K562 (cell line): ENCODE data around the gene TNFRSF11A. TPM values are rescaled to one million over a fixed set of nuclear protein-coding genes. Genes with fewer than 3 reads are reported as not detected.

Source experiments
- ATAC-seq: fragments of 200-7000 bp; cut with Tn5 transposase; 3 replicates; pipeline ENCODE4 v1.9.1; 2020; ENCODE audit warnings: moderate library complexity
- BruUV-seq: library from RNA; stranded (reverse); fragments of 400-500 nt; replicated peaks from 2 replicates; lab custom pipeline; 2021; lab: Mats Ljungman, UMichigan
- CTCF ChIA-PET: fragments of 300-600 bp; formaldehyde crosslinking; extraction: SDS; loops from one replicate; lab custom pipeline; 2021; ENCODE audit warnings: low intra/inter-chr PET ratio; lab: Yijun Ruan, JAX
- POLR2A ChIA-PET: fragments of 300-600, 350-650 bp; sonication (Branson Sonifier 250); formaldehyde crosslinking; extraction: SDS; loops from one replicate; lab custom pipeline; 2021; ENCODE audit warnings: antibody characterized with exemption, inconsistent platforms; lab: Yijun Ruan, JAX
- DNase-seq, 4 experiments: peaks; one replicate each; pipeline versions ENCODE4 v3.0.0 to v3.0.0-alpha.2; 2011 to 2018; ENCODE audit warnings: low spot score in 3 of 4, mixed read lengths in 3 of 4; ENCODE audit errors: extremely low read depth in 1 of 4
- FAIRE-seq: peaks from 2 replicates; lab custom pipeline; 2011; peaks lifted over from hg19 to GRCh38; lab: Jason Lieb, UNC
- H2AFZ ChIP-seq: 2 replicates; pipeline ENCODE4 v1.6.0; 2011; ENCODE audit warnings: low read depth, low read length, control low read depth, inconsistent platforms
- H3K27ac ChIP-seq: fragments of 200-600 bp; 3 replicates; pipeline ENCODE4 v1.8.0; 2011; ENCODE audit warnings: low read depth, mild to moderate bottlenecking, control low read depth, inconsistent platforms, low read length, moderate library complexity, mixed read lengths; ENCODE audit errors: extremely low read depth
- H3K27me3 ChIP-seq, 2 experiments: fragments of 300-600 bp in 1 of 2; 2 replicates in 1 of 2; 3 replicates in 1 of 2; pipeline versions ENCODE4 v1.6.0 to v1.8.0; 2011; ENCODE audit warnings: inconsistent platforms in 2 of 2, low read length in 2 of 2, mild to moderate bottlenecking in 1 of 2, mixed read lengths in 1 of 2, moderate library complexity in 1 of 2; ENCODE audit not compliant: control insufficient read depth in 2 of 2, insufficient read depth in 2 of 2
- H3K36me3 ChIP-seq: fragments of 300-600 bp; 3 replicates; pipeline ENCODE4 v1.8.0; 2011; ENCODE audit warnings: mild to moderate bottlenecking, low read length, inconsistent platforms; ENCODE audit not compliant: control insufficient read depth, insufficient read depth
- H3K4me1 ChIP-seq, 2 experiments: fragments of 200-600 bp in 1 of 2; replicated peaks in 1 of 2; 2 replicates in 1 of 2; 3 replicates in 1 of 2; pipeline versions ENCODE4 v1.5.1 to v1.8.0; 2011; ENCODE audit warnings: inconsistent platforms in 2 of 2, low read length in 2 of 2, mild to moderate bottlenecking in 1 of 2, mixed read lengths in 1 of 2, moderate library complexity in 1 of 2; ENCODE audit not compliant: control insufficient read depth in 2 of 2, insufficient read depth in 2 of 2
- H3K4me2 ChIP-seq: 2 replicates; pipeline ENCODE4 v1.6.1; 2011; ENCODE audit warnings: low read length, control low read depth, inconsistent platforms, mixed read lengths; ENCODE audit not compliant: insufficient read depth
- H3K4me3 ChIP-seq: fragments of 200-600 bp; sonication (generic), shearing (Covaris generic); 2 replicates; pipeline ENCODE4 v1.5.1; 2016; ENCODE audit warnings: control low read depth, inconsistent platforms
- H3K79me2 ChIP-seq: fragments of 200-600 bp; 3 replicates; pipeline ENCODE4 v1.8.0; 2011; ENCODE audit warnings: low read length, inconsistent platforms; ENCODE audit not compliant: control insufficient read depth, insufficient read depth
- H3K9ac ChIP-seq, 2 experiments: 2 replicates each; pipeline versions ENCODE4 v1.6.0 to v1.6.1; 2011; ENCODE audit warnings: low read depth in 2 of 2, low read length in 2 of 2, control low read depth in 1 of 2, inconsistent platforms in 1 of 2, mild to moderate bottlenecking in 1 of 2, mixed read lengths in 1 of 2; ENCODE audit not compliant: insufficient read depth in 1 of 2
- H3K9me1 ChIP-seq: one replicate; pipeline ENCODE4 v1.6.0; 2011; ENCODE audit warnings: inconsistent platforms, mild to moderate bottlenecking, low read length, moderate library complexity; ENCODE audit not compliant: control insufficient read depth, insufficient read depth
- H3K9me3 ChIP-seq: replicated peaks from 2 replicates; pipeline ENCODE4 v1.5.1; 2011; ENCODE audit warnings: low read depth, low read length, inconsistent platforms; ENCODE audit not compliant: control insufficient read depth, insufficient read depth
- H4K20me1 ChIP-seq: replicated peaks from 2 replicates; pipeline ENCODE4 v1.6.1; 2011; ENCODE audit warnings: low read length, inconsistent platforms, mixed read lengths; ENCODE audit not compliant: control insufficient read depth, insufficient read depth
- BHLHE40 ChIP-seq: IDR thresholded peaks from 2 replicates; pipeline ENCODE4 v1.6.1; 2011; ENCODE audit warnings: low read length, improper control_type of control experiment
- BRCA1 ChIP-seq, 2 experiments: fragments of 450-650 bp in 1 of 2; sonication (generic) in 1 of 2; formaldehyde crosslinking in 1 of 2; IDR thresholded peaks; 2 replicates each; pipeline versions ENCODE4 v1.5.0 to v1.6.1; 2017 to 2020; ENCODE audit warnings: mild to moderate bottlenecking in 1 of 2, missing genetic modification reagents in 1 of 2
- BRD9 ChIP-seq: fragments of 450-650 bp; IDR thresholded peaks from 2 replicates; pipeline ENCODE4 v1.6.1; 2018; ENCODE audit warnings: low read depth; ENCODE audit not compliant: partially characterized antibody
- CBX2 ChIP-seq: fragments of 200-600 bp; sonication (generic); IDR thresholded peaks from one replicate; pipeline ENCODE4 v1.6.1; 2012; ENCODE audit warnings: mild to moderate bottlenecking, low read length, inconsistent platforms; ENCODE audit not compliant: insufficient read depth, poor library complexity, severe bottlenecking
- DPF2 ChIP-seq: fragments of 450-650 bp; IDR thresholded peaks from 2 replicates; pipeline ENCODE4 v1.6.1; 2016
- FOSL1 ChIP-seq: fragments of 200-800 bp; sonication (Bioruptor generic); conservative IDR thresholded peaks from 2 replicates; pipeline ENCODE4 v1.6.1; 2016; ENCODE audit warnings: missing genetic modification characterization, missing compliant biosample characterization
- NFE2L1 ChIP-seq: fragments of 450-650 bp; IDR thresholded peaks from 2 replicates; pipeline ENCODE4 v1.6.1; 2016; ENCODE audit warnings: missing genetic modification characterization, low read depth, mild to moderate bottlenecking, missing compliant biosample characterization, moderate library complexity, borderline replicate concordance
- PHF20 ChIP-seq: fragments of 450-650 bp; IDR thresholded peaks from 2 replicates; pipeline ENCODE4 v1.6.1; 2018; ENCODE audit not compliant: partially characterized antibody
- RBM15 ChIP-seq: fragments of 200-400 bp; formaldehyde crosslinking; IDR thresholded peaks from 2 replicates; pipeline ENCODE4 v1.6.1; 2018; ENCODE audit warnings: mild to moderate bottlenecking, low read length, moderate library complexity; ENCODE audit not compliant: insufficient read depth
- RFX1 ChIP-seq: fragments of 450-650 bp; IDR thresholded peaks from 2 replicates; pipeline ENCODE4 v1.6.1; 2016; ENCODE audit warnings: mild to moderate bottlenecking, moderate library complexity
- WGBS: fragments of 100-300 bp; shearing (Covaris generic); methylation state at CpG from one replicate; pipeline ENCODE4 v1.1.6; 2016; ENCODE audit warnings: low coverage, mixed read lengths; ENCODE audit not compliant: insufficient coverage; ENCODE audit errors: missing lambda C conversion rate; 5-methylcytosine and 5-hydroxymethylcytosine counted together
- in situ Hi-C: fragments of 300-500 bp; cut with MboI; formaldehyde crosslinking; loops from 4 replicates; pipeline ENCODE4 v1.15.0; 2018; ENCODE audit warnings: inconsistent platforms, mixed read lengths
- intact Hi-C: fragments of 100-400 bp; cut with micrococcal nuclease; formaldehyde crosslinking; loops from 2 replicates; pipeline ENCODE4 v1.14.2; 2022
- polyA plus RNA-seq, 8 experiments: library from polyadenylated mRNA; depleted of rRNA in 4 of 8; stranded (reverse) in 5 of 8; unstranded in 3 of 8; fragments of >200 nt; fragmentation: Nextera tagmentation in 2 of 8; fragmentation: Illumina TruSeq in 1 of 8; extraction: Ambion mirVana in 2 of 8; extraction: Trizol in 1 of 8; gene quantifications; 2 replicates each; pipeline versions ENCODE4 v1.2.1 to v1.2.3, GENCODE V29; 2011 to 2014; ENCODE audit warnings: inconsistent platforms in 1 of 8, missing spikeins in 1 of 8
- total RNA-seq, 7 experiments: library from RNA; depleted of rRNA in 6 of 7; stranded (reverse); fragments of >200 nt in 6 of 7; fragmentation: Illumina TruSeq in 2 of 7; extraction: Trizol in 2 of 7; gene quantifications; 2 replicates each; pipeline versions ENCODE4 v1.2.1 to v1.2.3, GENCODE V29; 2011 to 2021; ENCODE audit warnings: low replicate concordance in 1 of 7
- TF ChIP-seq, protein P1 (sequence below): fragments of 450-650 bp; IDR thresholded peaks from 2 replicates; pipeline ENCODE4 v1.6.1; 2016; ENCODE audit warnings: antibody characterized with exemption
- TF ChIP-seq, protein P2 (sequence below): sonication (generic); formaldehyde crosslinking; IDR thresholded peaks from 2 replicates; pipeline ENCODE4 v1.8.0; 2022; ENCODE audit warnings: missing genetic modification reagents, mild to moderate bottlenecking, moderate library complexity, borderline replicate concordance
- TF ChIP-seq, protein P3 (sequence below): IDR thresholded peaks from 2 replicates; pipeline ENCODE4 v1.6.1; 2011; ENCODE audit not compliant: insufficient read length; ENCODE audit errors: extremely low read depth

TNFRSF11A gene
- total and polyA plus RNA-seq, 9 of the 15 experiments (the other 6 are each of a cell fraction or from before 2014, with no cell fraction given) = 0.03 to 0.06 (median 0.04) TPM; not detected in 6

DNA sequence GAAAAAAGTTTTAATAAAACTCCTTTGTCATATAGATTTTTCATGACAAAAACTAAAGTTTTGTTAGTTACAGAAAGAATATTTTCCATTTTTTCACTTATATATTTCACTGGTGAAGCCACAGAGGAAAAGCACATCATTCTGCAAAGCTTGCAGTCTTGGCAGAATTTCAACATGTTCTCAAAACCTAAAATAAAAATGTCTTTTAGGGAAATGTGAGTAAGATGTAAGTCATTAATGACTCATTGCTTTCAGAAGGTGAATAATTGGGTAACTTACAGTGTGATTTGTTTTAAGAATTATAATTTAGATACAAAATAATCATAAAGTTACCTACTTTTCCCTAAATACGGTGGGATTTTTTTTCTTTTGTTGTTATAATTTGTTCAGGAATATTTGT lies 43.4 kb upstream of the TNFRSF11A start:
- POLR2A ChIA-PET = no interaction called here

DNA sequence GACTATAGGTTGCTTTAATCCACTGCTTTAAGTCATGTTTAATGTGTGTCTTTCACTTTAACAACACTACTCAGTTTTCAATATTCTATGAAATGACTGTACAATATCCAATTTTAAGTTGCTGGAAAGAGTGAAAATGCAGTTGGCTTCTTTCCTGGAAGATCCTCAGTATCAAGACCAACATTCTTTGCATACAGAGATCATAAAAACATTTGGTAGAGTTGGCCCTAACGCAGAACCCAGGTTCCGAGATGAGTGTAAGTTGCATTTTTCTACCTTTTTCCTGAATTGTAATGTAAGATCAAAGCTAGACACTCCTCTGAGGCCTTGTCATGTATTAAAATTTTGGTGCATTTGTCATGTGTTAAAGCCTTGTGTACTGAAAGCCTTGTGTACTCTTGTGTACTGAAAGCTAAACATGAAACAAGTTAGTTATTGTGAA lies 42.9 kb upstream of the TNFRSF11A start:
- no peaks in the 10 kb centered on the region for H3K27me3 ChIP-seq
- no peaks in the 10 kb centered on the region for H4K20me1 ChIP-seq
- H3K4me2 ChIP-seq = no peak overlapping the region
- no peaks in the 10 kb centered on the region for H3K4me1 ChIP-seq
- no peak for ATAC-seq
- CTCF ChIA-PET = no interaction called here
- no peak overlapping the region for H3K9ac ChIP-seq
- H2AFZ ChIP-seq = no peak overlapping the region
- no peaks in the 10 kb centered on the region for H3K79me2 ChIP-seq
- in situ Hi-C loops (no loop called here), intact Hi-C loops (no loop called here)
- 100% methylated on average over 2 of the region's 2 CpGs for WGBS
- H3K9me3 ChIP-seq = no peaks in the 10 kb centered on the region
- peaks cover 10% of the 10 kb centered on the region; the same call in 2 of the 3 replicates for H3K36me3 ChIP-seq
- H3K27ac ChIP-seq = no peak overlapping the region
- no peak for DNase-seq
- H3K4me3 ChIP-seq = no peak overlapping the region
- BruUV-seq = no TSS peak
- FAIRE-seq = no peak
- POLR2A ChIA-PET = no interaction called here
- H3K9me1 ChIP-seq = peaks cover 3% of the 10 kb centered on the region
- TF ChIP-seq, protein P1, sequence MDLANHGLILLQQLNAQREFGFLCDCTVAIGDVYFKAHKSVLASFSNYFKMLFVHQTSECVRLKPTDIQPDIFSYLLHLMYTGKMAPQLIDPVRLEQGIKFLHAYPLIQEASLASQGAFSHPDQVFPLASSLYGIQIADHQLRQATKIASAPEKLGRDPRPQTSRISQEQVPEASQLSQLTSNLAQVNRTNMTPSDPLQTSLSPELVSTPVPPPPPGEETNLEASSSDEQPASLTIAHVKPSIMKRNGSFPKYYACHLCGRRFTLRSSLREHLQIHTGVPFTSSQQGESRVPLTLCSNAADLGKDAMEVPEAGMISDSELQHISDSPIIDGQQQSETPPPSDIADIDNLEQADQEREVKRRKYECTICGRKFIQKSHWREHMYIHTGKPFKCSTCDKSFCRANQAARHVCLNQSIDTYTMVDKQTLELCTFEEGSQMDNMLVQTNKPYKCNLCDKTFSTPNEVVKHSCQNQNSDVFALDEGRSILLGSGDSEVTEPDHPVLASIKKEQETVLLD = no peak
- TF ChIP-seq BRD9 (no peak), RFX1 (no peak), CBX2 (no peak)
- TF ChIP-seq, protein P2, sequence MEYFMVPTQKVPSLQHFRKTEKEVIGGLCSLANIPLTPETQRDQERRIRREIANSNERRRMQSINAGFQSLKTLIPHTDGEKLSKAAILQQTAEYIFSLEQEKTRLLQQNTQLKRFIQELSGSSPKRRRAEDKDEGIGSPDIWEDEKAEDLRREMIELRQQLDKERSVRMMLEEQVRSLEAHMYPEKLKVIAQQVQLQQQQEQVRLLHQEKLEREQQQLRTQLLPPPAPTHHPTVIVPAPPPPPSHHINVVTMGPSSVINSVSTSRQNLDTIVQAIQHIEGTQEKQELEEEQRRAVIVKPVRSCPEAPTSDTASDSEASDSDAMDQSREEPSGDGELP (CRISPR knock-in tag) = no peak

More for the DNA sequence above, 43.4 kb upstream of the TNFRSF11A start:
- whole genome bisulfite sequencing = 86% methylated on average over 1 of the region's 1 CpG
- no peak overlapping the region for H2AFZ ChIP-seq
- ATAC-seq = no peak
- CTCF ChIA-PET = no interaction called here
- BruUV-seq = no TSS peak
- H3K27me3 ChIP-seq = no peaks in the 10 kb centered on the region
- intact Hi-C loops = no loop called here
- no peak for DNase-seq
- no peaks in the 10 kb centered on the region for H3K79me2 ChIP-seq
- no peaks in the 10 kb centered on the region for H3K9me3 ChIP-seq
- H4K20me1 ChIP-seq = no peaks in the 10 kb centered on the region
- no peak overlapping the region for H3K4me3 ChIP-seq
- no peak overlapping the region for H3K27ac ChIP-seq
- in situ Hi-C loops = no loop called here
- FAIRE-seq = no peak
- no peak overlapping the region for H3K4me2 ChIP-seq
- H3K9ac ChIP-seq = no peak overlapping the region
- peaks cover 3% of the 10 kb centered on the region for H3K9me1 ChIP-seq
- peaks cover 10% of the 10 kb centered on the region; the same call in 2 of the 3 replicates for H3K36me3 ChIP-seq
- TF ChIP-seq, protein P3, sequence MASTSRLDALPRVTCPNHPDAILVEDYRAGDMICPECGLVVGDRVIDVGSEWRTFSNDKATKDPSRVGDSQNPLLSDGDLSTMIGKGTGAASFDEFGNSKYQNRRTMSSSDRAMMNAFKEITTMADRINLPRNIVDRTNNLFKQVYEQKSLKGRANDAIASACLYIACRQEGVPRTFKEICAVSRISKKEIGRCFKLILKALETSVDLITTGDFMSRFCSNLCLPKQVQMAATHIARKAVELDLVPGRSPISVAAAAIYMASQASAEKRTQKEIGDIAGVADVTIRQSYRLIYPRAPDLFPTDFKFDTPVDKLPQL = no peak
- 0 out of 2 replicates have a peak, but pooled peaks have one; percentile 21 for TF ChIP-seq FOSL1 (tag)
- no peak for TF ChIP-seq NFE2L1 (tag)
- no peak for TF ChIP-seq RBM15
- TF ChIP-seq BHLHE40 = no peak
- TF ChIP-seq BRCA1 (IDR thresholded peaks at IDR 0.05) = no peak
- no peak for TF ChIP-seq BRCA1 (CRISPR knock-in tag; IDR thresholded peaks at IDR 0.05)
- no peak for TF ChIP-seq DPF2
- no peak for TF ChIP-seq PHF20
- H3K4me1 ChIP-seq = no peaks in the 10 kb centered on the region
